ENCODE measurements around the gene EVI5L. TPM values are rescaled to one million over a fixed set of nuclear protein-coding genes. Genes with fewer than 3 reads are reported as not detected.

The EVI5L gene
- total and polyA plus RNA-seq, 2 donors (not counting 1 experiment from before 2014, with no cell fraction given): 10.4 to 16.5 TPM

DNA sequence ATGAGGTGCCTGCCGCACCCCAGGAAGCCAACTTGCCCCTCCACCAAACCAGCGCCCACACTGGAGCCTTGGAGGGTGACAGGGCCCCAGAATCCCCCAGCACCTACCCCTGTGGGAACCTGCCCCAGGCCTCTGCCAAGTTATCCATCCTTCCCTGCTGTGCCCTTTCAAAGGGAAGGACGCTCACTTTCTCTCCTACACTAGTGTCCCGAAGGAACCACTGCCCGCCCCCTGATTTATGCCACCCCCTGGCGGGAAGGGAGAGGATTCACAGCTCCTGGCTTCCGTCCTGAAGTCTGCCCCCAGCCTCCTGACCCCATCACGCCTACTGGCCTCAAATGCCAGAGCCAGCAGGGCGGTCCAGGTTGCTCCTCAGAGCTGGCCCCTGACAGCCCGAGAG lies 1.4 kb downstream of the EVI5L start:
- H3K79me2 ChIP-seq (ENCODE audit: control insufficient read depth, insufficient read depth, low read length): no peaks in the 10 kb centered on the region
- peak; percentile 36 to 46 for DNase-seq (ENCODE audit: low read depth in 2 of 2)

GRCh38 chr19:7832009-7832408 lies 2.0 kb downstream of the EVI5L start:
- Histone ChIP-seq H3K36me3 (ENCODE audit: control insufficient read depth, insufficient read depth, low read length) (no peaks in the 10 kb centered on the region), H3K27me3 (ENCODE audit: control insufficient read depth, insufficient read depth, low read length) (no peaks in the 10 kb centered on the region), H2AFZ (ENCODE audit: low read length) (no peak overlapping the region), H3K27ac (ENCODE audit: insufficient read depth, low read length) (no peak overlapping the region), H3K9me3 (ENCODE audit: control insufficient read depth, insufficient read depth, low read depth, low read length) (no peaks in the 10 kb centered on the region), H3K4me3 (replicated peaks in 1 of 4; ENCODE audit: control extremely low read depth in 1 of 4, insufficient read depth in 1 of 4, low read depth in 3 of 4, low read length in 4 of 4) (no peak overlapping the region), H3K4me2 (ENCODE audit: extremely low read depth, insufficient read depth, low read length) (no peak overlapping the region), H3K79me2 (ENCODE audit: control insufficient read depth, insufficient read depth, low read length) (no peaks in the 10 kb centered on the region), H4K20me1 (ENCODE audit: control insufficient read depth, extremely low read depth, insufficient read depth, low read length) (no peaks in the 10 kb centered on the region), H3K4me1 (ENCODE audit: control insufficient read depth, extremely low read depth, insufficient read depth, low read length) (peaks cover 2% of the 10 kb centered on the region), H3K9ac (ENCODE audit: insufficient read depth, low read length) (no peak overlapping the region)
- DNase-seq (ENCODE audit: low read depth in 2 of 2): no peak
- TF ChIP-seq EZH2 (IDR thresholded peaks at IDR 0.05; ENCODE audit: low read length, missing control alignments) (no peak), CTCF (conservative IDR thresholded peaks at IDR 0.05 in 1 of 2, IDR thresholded peaks at IDR 0.05 in 1 of 2; ENCODE audit: low read depth in 1 of 2, low read length in 2 of 2) (no peak)

More for the DNA sequence above, 1.4 kb downstream of the EVI5L start:
- peak overlapping the region in 1 of 4 experiments; percentile 10 for H3K4me3 ChIP-seq (replicated peaks in 1 of 4; ENCODE audit: control extremely low read depth in 1 of 4, insufficient read depth in 1 of 4, low read depth in 3 of 4, low read length in 4 of 4)
- no peaks in the 10 kb centered on the region for H3K9me3 ChIP-seq (ENCODE audit: control insufficient read depth, insufficient read depth, low read depth, low read length)
- no peak overlapping the region for H3K9ac ChIP-seq (ENCODE audit: insufficient read depth, low read length)
- no peaks in the 10 kb centered on the region for H4K20me1 ChIP-seq (ENCODE audit: control insufficient read depth, extremely low read depth, insufficient read depth, low read length)
- H3K27ac ChIP-seq (ENCODE audit: insufficient read depth, low read length): no peak overlapping the region
- H2AFZ ChIP-seq (ENCODE audit: low read length): no peak overlapping the region
- TF ChIP-seq CTCF (conservative IDR thresholded peaks at IDR 0.05 in 1 of 2, IDR thresholded peaks at IDR 0.05 in 1 of 2; ENCODE audit: low read depth in 1 of 2, low read length in 2 of 2) (peak; percentile 30 to 43), EZH2 (IDR thresholded peaks at IDR 0.05; ENCODE audit: low read length, missing control alignments) (no peak)
- no peaks in the 10 kb centered on the region for H3K27me3 ChIP-seq (ENCODE audit: control insufficient read depth, insufficient read depth, low read length)
- no peaks in the 10 kb centered on the region for H3K36me3 ChIP-seq (ENCODE audit: control insufficient read depth, insufficient read depth, low read length)
- peaks cover 2% of the 10 kb centered on the region for H3K4me1 ChIP-seq (ENCODE audit: control insufficient read depth, extremely low read depth, insufficient read depth, low read length)
- peak overlapping the region; percentile 23 for H3K4me2 ChIP-seq (ENCODE audit: extremely low read depth, insufficient read depth, low read length)

DNA sequence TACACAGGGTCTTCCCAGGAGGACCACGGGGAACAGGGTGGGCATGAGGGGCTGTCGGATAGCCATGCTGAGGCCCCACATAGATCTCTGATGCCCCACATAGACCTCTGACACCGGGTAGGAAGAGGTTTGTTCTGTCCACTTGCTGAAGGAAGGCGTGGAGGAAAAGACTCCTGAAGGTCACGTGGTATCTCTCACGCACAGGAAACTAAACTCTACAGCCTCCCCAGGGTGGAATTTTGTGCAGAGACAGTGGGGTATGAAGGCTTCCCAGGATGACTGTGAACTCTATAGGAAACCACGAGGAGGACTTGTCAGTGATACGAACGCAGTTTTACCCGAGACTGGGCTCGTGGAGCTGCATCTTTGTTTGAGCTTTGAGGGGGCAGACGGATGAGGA lies 2.8 kb downstream of the EVI5L start:
- H3K9me3 ChIP-seq (ENCODE audit: control insufficient read depth, insufficient read depth, low read depth, low read length): no peaks in the 10 kb centered on the region
- no peak overlapping the region for H3K27ac ChIP-seq (ENCODE audit: insufficient read depth, low read length)
- H3K9ac ChIP-seq (ENCODE audit: insufficient read depth, low read length): no peak overlapping the region
- H3K4me3 ChIP-seq (replicated peaks in 1 of 4; ENCODE audit: control extremely low read depth in 1 of 4, insufficient read depth in 1 of 4, low read depth in 3 of 4, low read length in 4 of 4): no peak overlapping the region
- no peaks in the 10 kb centered on the region for H3K27me3 ChIP-seq (ENCODE audit: control insufficient read depth, insufficient read depth, low read length)
- H3K4me1 ChIP-seq (ENCODE audit: control insufficient read depth, extremely low read depth, insufficient read depth, low read length): peaks cover 2% of the 10 kb centered on the region
- H3K79me2 ChIP-seq (ENCODE audit: control insufficient read depth, insufficient read depth, low read length): no peaks in the 10 kb centered on the region
- no peak overlapping the region for H3K4me2 ChIP-seq (ENCODE audit: extremely low read depth, insufficient read depth, low read length)
- no peaks in the 10 kb centered on the region for H4K20me1 ChIP-seq (ENCODE audit: control insufficient read depth, extremely low read depth, insufficient read depth, low read length)
- H2AFZ ChIP-seq (ENCODE audit: low read length): no peak overlapping the region
- DNase-seq (ENCODE audit: low read depth in 2 of 2): no peak
- TF ChIP-seq EZH2 (IDR thresholded peaks at IDR 0.05; ENCODE audit: low read length, missing control alignments) (no peak), CTCF (conservative IDR thresholded peaks at IDR 0.05 in 1 of 2, IDR thresholded peaks at IDR 0.05 in 1 of 2; ENCODE audit: low read depth in 1 of 2, low read length in 2 of 2) (no peak)
- H3K36me3 ChIP-seq (ENCODE audit: control insufficient read depth, insufficient read depth, low read length): no peaks in the 10 kb centered on the region
